HG03457 (cell line): Measurements from ENCODE around the gene ZNF627.
"Not testable (repeated sequence)": the region's sequence is repeated elsewhere in the genome, so short reads cannot be mapped to it uniquely, and the experiment has no call there.

Experiments used
- ATAC-seq: cut with Tn5 transposase; IDR thresholded peaks from one replicate; pipeline ENCODE4 v1.9.1; 2021; ENCODE audit warnings: moderate number of reproducible peaks; ENCODE audit not compliant: unreplicated experiment

Gene ZNF627

GRCh38 chr19:11620553-11620952 is 23.3 kb downstream of the ZNF627 start:
- ATAC-seq, result no peak

- ATAC-seq, result not testable (repeated sequence)
Measured at GRCh38 chr19:11622401-11622800, 25.1 kb downstream of the ZNF627 start.

- ATAC-seq, result no peak
Measured at GRCh38 chr19:11624069-11624463, 26.8 kb downstream of the ZNF627 start.

- no peak for ATAC-seq
Measured at GRCh38 chr19:11626252-11626651, 29.0 kb downstream of the ZNF627 start.

- no peak for ATAC-seq
Measured at GRCh38 chr19:11633223-11633622, 35.9 kb downstream of the ZNF627 start.

GRCh38 chr19:11634018-11634662 is 36.9 kb downstream of the ZNF627 start:
- ATAC-seq, result not testable (repeated sequence)

GRCh38 chr19:11639245-11639601 is 41.9 kb downstream of the ZNF627 start:
- no peak for ATAC-seq

GRCh38 chr19:11639602-11640471 is 42.6 kb downstream of the ZNF627 start:
- ATAC-seq, result peak; percentile 83

- ATAC-seq, result no peak
Measured at GRCh38 chr19:11641244-11641643, 44.0 kb downstream of the ZNF627 start.

GRCh38 chr19:11642902-11643301 is 45.6 kb downstream of the ZNF627 start:
- no peak for ATAC-seq

- no peak for ATAC-seq
Measured at GRCh38 chr19:11649941-11650340, 52.7 kb downstream of the ZNF627 start.

GRCh38 chr19:11651062-11651461 is 53.8 kb downstream of the ZNF627 start:
- no peak for ATAC-seq

- ATAC-seq, result no peak
Measured at GRCh38 chr19:11652056-11652455, 54.8 kb downstream of the ZNF627 start.

GRCh38 chr19:11652492-11652891 is 55.2 kb downstream of the ZNF627 start:
- no peak for ATAC-seq

- no peak for ATAC-seq
Measured at GRCh38 chr19:11656535-11656934, 59.3 kb downstream of the ZNF627 start.

GRCh38 chr19:11657307-11657706 is 60.0 kb downstream of the ZNF627 start:
- ATAC-seq, result no peak

GRCh38 chr19:11658970-11659369 is 61.7 kb downstream of the ZNF627 start:
- ATAC-seq, result no peak

- no peak for ATAC-seq
Measured at GRCh38 chr19:11659612-11660011, 62.3 kb downstream of the ZNF627 start.

- no peak for ATAC-seq
Measured at GRCh38 chr19:11662278-11662677, 65.0 kb downstream of the ZNF627 start.

GRCh38 chr19:11663181-11663591 is 65.9 kb downstream of the ZNF627 start:
- no peak for ATAC-seq
